ENCODE measurements around the gene CEMIP. TPM values are rescaled to one million over a fixed set of nuclear protein-coding genes. Genes with fewer than 3 reads are reported as not detected.
A peak's percentile ranks its signal among the peaks of the same experiment; 100 is the strongest.

The CEMIP gene
- total RNA-seq, 8 experiments from 2014 or later = 0.32 to 121 (median 3.0) TPM

- in situ Hi-C loops (cut with MboI; ENCODE audit: low pct_unique_long_range_greater_than_20kb in 2 of 9, low sequenced_read_pairs in 9 of 9, unreplicated experiment in 9 of 9) = no loop called here
- ATAC-seq (replicated peaks in 6 of 8) = peak in 4 of 8 experiments; percentile 36 to 59 (median 48)
- 0 to 96% (median 21%) methylated on average over 1 to 6 of the region's 6 CpGs for WGBS, 10 experiments
- Histone ChIP-seq H3K27ac (peak overlapping the region in 1 of 2 donors; percentile 5), H3K4me3 (no peak overlapping the region), H3K4me1 (replicated peaks in 1 of 2) (peaks cover 7 to 21% of the 10 kb centered on the region in 2 donors)
Measured at GRCh38 chr15:80744415-80744814, 34.8 kb upstream of the CEMIP start.

GRCh38 chr15:80744826-80745225 is 34.3 kb upstream of the CEMIP start:
- peak in 3 of 8 experiments; percentile 13 to 40 (median 36) for ATAC-seq (replicated peaks in 6 of 8)
- in situ Hi-C loops (cut with MboI; ENCODE audit: low pct_unique_long_range_greater_than_20kb in 2 of 9, low sequenced_read_pairs in 9 of 9, unreplicated experiment in 9 of 9) = no loop called here
- peaks cover 8 to 25% of the 10 kb centered on the region in 2 donors for H3K4me1 ChIP-seq (replicated peaks in 1 of 2)
- peak overlapping the region in 1 of 2 donors; percentile 5 for H3K27ac ChIP-seq
- WGBS, 10 experiments = 0 to 20% (median 0%) methylated on average over 1 of the region's 1 CpG; no CpG with 5 or more reads in 1 of the 10 experiments
- H3K4me3 ChIP-seq = no peak overlapping the region

GRCh38 chr15:80745888-80746287 is 33.3 kb upstream of the CEMIP start:
- in situ Hi-C loops (cut with MboI; ENCODE audit: low pct_unique_long_range_greater_than_20kb in 2 of 9, low sequenced_read_pairs in 9 of 9, unreplicated experiment in 9 of 9) = no loop called here
- Histone ChIP-seq H3K4me1 (replicated peaks in 1 of 2) (peaks cover 15 to 32% of the 10 kb centered on the region in 2 donors), H3K27ac (no peak overlapping the region), H3K4me3 (no peak overlapping the region)
- ATAC-seq (replicated peaks in 6 of 8) = no peak
- WGBS, 10 experiments = 88 to 100% (median 100%) methylated on average over 1 of the region's 1 CpG; no CpG with 5 or more reads in 2 of the 10 experiments

- Histone ChIP-seq H3K4me3 (no peak overlapping the region), H3K27ac (no peak overlapping the region), H3K4me1 (replicated peaks in 1 of 2) (peaks cover 15 to 37% of the 10 kb centered on the region in 2 donors)
- in situ Hi-C loops (cut with MboI; ENCODE audit: low pct_unique_long_range_greater_than_20kb in 2 of 9, low sequenced_read_pairs in 9 of 9, unreplicated experiment in 9 of 9) = no loop called here
- ATAC-seq (replicated peaks in 6 of 8) = peak in 4 of 8 experiments; percentile 35 to 64 (median 47)
- 49 to 100% (median 65%) methylated on average over 2 to 14 of the region's 16 CpGs; no CpG with 5 or more reads in 3 of the 10 experiments for WGBS, 10 experiments
Measured at GRCh38 chr15:80747317-80748053, 31.7 kb upstream of the CEMIP start.

GRCh38 chr15:80749589-80749988 is 29.6 kb upstream of the CEMIP start:
- in situ Hi-C loops (cut with MboI; ENCODE audit: low pct_unique_long_range_greater_than_20kb in 2 of 9, low sequenced_read_pairs in 9 of 9, unreplicated experiment in 9 of 9) = no loop called here
- 17 to 100% (median 94%) methylated on average over 1 to 6 of the region's 6 CpGs; no CpG with 5 or more reads in 3 of the 10 experiments for WGBS, 10 experiments
- Histone ChIP-seq H3K27ac (peak overlapping the region; percentile 43 to 49), H3K4me3 (no peak overlapping the region), H3K4me1 (replicated peaks in 1 of 2) (peaks cover 11 to 36% of the 10 kb centered on the region in 2 donors)
- ATAC-seq (replicated peaks in 6 of 8) = peak in 1 of 8 experiments; percentile 71

- WGBS, 10 experiments = 14 to 78% (median 46%) methylated on average over 1 to 4 of the region's 4 CpGs; no CpG with 5 or more reads in 1 of the 10 experiments
- in situ Hi-C loops (cut with MboI; ENCODE audit: low pct_unique_long_range_greater_than_20kb in 2 of 9, low sequenced_read_pairs in 9 of 9, unreplicated experiment in 9 of 9) = loop anchor here in 1 of 9 experiments (25.0 kb wide), 1 partner anchor 188 kb away; no protein-coding TSS in a partner anchor
- Histone ChIP-seq H3K4me3 (no peak overlapping the region), H3K4me1 (replicated peaks in 1 of 2) (peaks cover 8 to 31% of the 10 kb centered on the region in 2 donors), H3K27ac (peak overlapping the region; percentile 43 to 49)
- ATAC-seq (replicated peaks in 6 of 8) = peak; percentile 75 to 100 (median 89)
Measured at GRCh38 chr15:80750575-80750974, 28.6 kb upstream of the CEMIP start.

- in situ Hi-C loops (cut with MboI; ENCODE audit: low pct_unique_long_range_greater_than_20kb in 2 of 9, low sequenced_read_pairs in 9 of 9, unreplicated experiment in 9 of 9) = loop anchor here in 1 of 9 experiments (25.0 kb wide), 1 partner anchor 190 kb away; no protein-coding TSS in a partner anchor
- no peak for ATAC-seq (replicated peaks in 6 of 8)
- 33 to 100% (median 80%) methylated on average over 1 to 4 of the region's 4 CpGs; no CpG with 5 or more reads in 1 of the 10 experiments for WGBS, 10 experiments
- Histone ChIP-seq H3K4me1 (replicated peaks in 1 of 2) (peaks cover 8 to 31% of the 10 kb centered on the region in 2 donors), H3K27ac (no peak overlapping the region), H3K4me3 (no peak overlapping the region)
Measured at GRCh38 chr15:80752204-80752603, 27.0 kb upstream of the CEMIP start.

GRCh38 chr15:80753161-80753560 is 26.0 kb upstream of the CEMIP start:
- in situ Hi-C loops (cut with MboI; ENCODE audit: low pct_unique_long_range_greater_than_20kb in 2 of 9, low sequenced_read_pairs in 9 of 9, unreplicated experiment in 9 of 9) = loop anchor here in 1 of 9 experiments (25.0 kb wide), 1 partner anchor 191 kb away; no protein-coding TSS in a partner anchor
- Histone ChIP-seq H3K4me3 (no peak overlapping the region), H3K27ac (no peak overlapping the region), H3K4me1 (replicated peaks in 1 of 2) (peaks cover 8 to 24% of the 10 kb centered on the region in 2 donors)
- 33 to 95% (median 55%) methylated on average over 1 to 2 of the region's 2 CpGs; no CpG with 5 or more reads in 1 of the 10 experiments for WGBS, 10 experiments
- no peak for ATAC-seq (replicated peaks in 6 of 8)

- in situ Hi-C loops (cut with MboI; ENCODE audit: low pct_unique_long_range_greater_than_20kb in 2 of 9, low sequenced_read_pairs in 9 of 9, unreplicated experiment in 9 of 9) = loop anchor here in 1 of 9 experiments (25.0 kb wide), 1 partner anchor 192 kb away; no protein-coding TSS in a partner anchor
- 82 to 100% (median 98%) methylated on average over 1 to 8 of the region's 8 CpGs for WGBS, 10 experiments
- Histone ChIP-seq H3K4me1 (replicated peaks in 1 of 2) (peaks cover 8 to 24% of the 10 kb centered on the region in 2 donors), H3K27ac (no peak overlapping the region), H3K4me3 (no peak overlapping the region)
- peak in 4 of 8 experiments; percentile 39 to 68 (median 56) for ATAC-seq (replicated peaks in 6 of 8)
Measured at GRCh38 chr15:80754014-80754413, 25.2 kb upstream of the CEMIP start.

GRCh38 chr15:80755885-80756284 is 23.3 kb upstream of the CEMIP start:
- ATAC-seq (replicated peaks in 6 of 8) = peak in 1 of 8 experiments; percentile 34
- in situ Hi-C loops (cut with MboI; ENCODE audit: low pct_unique_long_range_greater_than_20kb in 2 of 9, low sequenced_read_pairs in 9 of 9, unreplicated experiment in 9 of 9) = loop anchor here in 1 of 9 experiments (25.0 kb wide), 1 partner anchor 194 kb away; no protein-coding TSS in a partner anchor
- peaks cover 0 to 13% of the 10 kb centered on the region in 2 donors for H3K4me1 ChIP-seq (replicated peaks in 1 of 2)

GRCh38 chr15:80758130-80758745 is 20.9 kb upstream of the CEMIP start:
- no peak for ATAC-seq (replicated peaks in 6 of 8)
- H3K27ac ChIP-seq = no peak overlapping the region
- in situ Hi-C loops (cut with MboI; ENCODE audit: low pct_unique_long_range_greater_than_20kb in 2 of 9, low sequenced_read_pairs in 9 of 9, unreplicated experiment in 9 of 9) = loop anchor here in 1 of 9 experiments (25.0 kb wide), 1 partner anchor 196 kb away; no protein-coding TSS in a partner anchor
- 82 to 97% (median 91%) methylated on average over 2 to 6 of the region's 6 CpGs for whole genome bisulfite sequencing, 10 experiments
- peaks cover 0 to 7% of the 10 kb centered on the region in 2 donors for H3K4me1 ChIP-seq (replicated peaks in 1 of 2)
- no peak overlapping the region for H3K4me3 ChIP-seq

More at GRCh38 chr15:80755885-80756284, 23.3 kb upstream of the CEMIP start:
- Histone ChIP-seq H3K4me3 (no peak overlapping the region), H3K27ac (no peak overlapping the region)
- WGBS, 10 experiments = 45 to 100% (median 86%) methylated on average over 1 to 2 of the region's 3 CpGs; no CpG with 5 or more reads in 3 of the 10 experiments

GRCh38 chr15:80760960-80761359 is 18.2 kb upstream of the CEMIP start:
- in situ Hi-C loops (cut with MboI; ENCODE audit: low pct_unique_long_range_greater_than_20kb in 2 of 9, low sequenced_read_pairs in 9 of 9, unreplicated experiment in 9 of 9) = loop anchor here in 1 of 9 experiments (25.0 kb wide), 1 partner anchor 199 kb away; no protein-coding TSS in a partner anchor
- WGBS, 10 experiments = 4 to 75% (median 47%) methylated on average over 1 to 4 of the region's 4 CpGs; no CpG with 5 or more reads in 2 of the 10 experiments
- H3K4me1 ChIP-seq (replicated peaks in 1 of 2) = no peaks in the 10 kb centered on the region
- peak in 3 of 8 experiments; percentile 37 to 86 (median 81) for ATAC-seq (replicated peaks in 6 of 8)
- H3K4me3 ChIP-seq = no peak overlapping the region
- no peak overlapping the region for H3K27ac ChIP-seq

Measured in motor neuron (in vitro differentiated cells).